ENCODE data around the gene INSR.
"Not testable (repeated sequence)": the region's sequence is repeated elsewhere in the genome, so short reads cannot be mapped to it uniquely, and the experiment has no call there.

Gene INSR

DNA sequence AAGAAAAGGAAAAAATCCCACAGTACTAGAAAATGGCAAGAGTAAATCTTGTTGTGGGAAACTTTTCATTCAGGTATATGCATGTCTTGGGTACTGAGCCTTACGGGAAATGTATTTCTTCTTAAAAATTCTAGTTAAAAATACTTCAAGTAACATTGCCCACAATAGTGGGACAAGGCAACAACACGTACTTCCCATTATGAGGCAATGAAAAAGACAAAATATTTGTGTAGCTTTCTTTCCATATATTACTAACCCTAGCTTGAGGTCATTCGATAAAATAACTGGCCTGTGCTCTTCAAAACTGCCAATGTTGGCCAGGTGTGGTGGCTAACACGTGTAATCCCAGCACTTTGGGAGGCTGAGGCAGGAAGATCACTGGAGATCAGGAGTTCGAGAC, 99.2 kb downstream of the INSR start:
- no peak for DNase-seq (ENCODE audit: low spot score)

DNA sequence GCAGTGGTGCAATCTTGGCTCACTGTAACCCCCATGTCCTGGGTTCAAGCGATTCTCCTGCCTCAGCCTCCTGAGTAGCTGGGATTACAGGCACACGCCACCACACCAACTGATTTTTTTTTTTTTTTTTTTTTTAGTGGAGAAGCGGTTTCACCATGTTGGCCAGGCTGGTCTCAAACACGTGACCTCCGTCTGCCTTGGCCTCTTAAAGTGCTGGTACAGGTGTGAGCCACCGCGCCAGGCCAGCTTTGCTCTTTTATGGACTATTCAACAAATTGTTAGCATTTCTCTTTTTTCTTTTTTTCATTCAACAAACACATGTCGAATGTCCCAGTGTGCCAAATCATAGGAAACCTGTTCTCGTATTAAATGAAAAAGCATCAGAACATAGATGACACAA, 99.6 kb downstream of the INSR start:
- no peak for DNase-seq (ENCODE audit: low spot score)

DNA sequence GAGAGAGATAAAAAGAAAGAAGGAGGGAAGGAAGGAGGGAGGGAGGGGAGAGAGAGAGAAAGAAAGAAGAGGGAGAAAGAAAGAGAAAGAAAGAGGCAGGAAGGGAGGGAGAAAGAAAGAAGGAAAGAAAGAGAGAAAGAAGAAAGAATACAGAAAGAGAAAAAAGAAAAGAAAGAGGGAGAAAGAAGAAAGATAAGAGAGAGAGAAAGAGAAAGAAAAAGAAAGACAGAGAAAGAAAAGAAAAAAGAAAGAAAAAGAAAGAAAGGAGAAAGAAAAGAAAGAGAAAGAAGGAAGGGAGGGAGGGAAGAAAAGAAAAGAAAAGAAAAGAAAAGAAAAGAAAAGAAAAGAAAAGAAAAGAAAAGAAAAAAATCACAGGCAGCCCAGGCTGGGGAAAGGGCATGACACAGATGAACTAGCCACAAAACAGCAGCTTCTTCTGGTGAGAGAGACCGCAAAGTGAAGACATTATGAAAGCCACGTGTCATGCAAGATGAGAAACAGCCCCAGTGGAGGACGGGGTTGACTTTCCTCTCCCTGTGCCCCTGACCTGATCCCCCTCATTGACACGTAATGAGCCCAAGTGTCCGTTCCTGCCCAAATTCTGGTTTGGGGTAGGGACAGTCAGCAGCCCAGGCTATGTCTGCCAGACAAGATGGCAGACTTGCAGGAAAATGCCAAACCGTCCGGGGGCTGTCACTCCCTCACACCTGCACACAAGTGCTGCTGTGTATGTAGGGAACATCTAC, 102.1 kb downstream of the INSR start:
- DNase-seq (ENCODE audit: low spot score), result peak; percentile 66

DNA sequence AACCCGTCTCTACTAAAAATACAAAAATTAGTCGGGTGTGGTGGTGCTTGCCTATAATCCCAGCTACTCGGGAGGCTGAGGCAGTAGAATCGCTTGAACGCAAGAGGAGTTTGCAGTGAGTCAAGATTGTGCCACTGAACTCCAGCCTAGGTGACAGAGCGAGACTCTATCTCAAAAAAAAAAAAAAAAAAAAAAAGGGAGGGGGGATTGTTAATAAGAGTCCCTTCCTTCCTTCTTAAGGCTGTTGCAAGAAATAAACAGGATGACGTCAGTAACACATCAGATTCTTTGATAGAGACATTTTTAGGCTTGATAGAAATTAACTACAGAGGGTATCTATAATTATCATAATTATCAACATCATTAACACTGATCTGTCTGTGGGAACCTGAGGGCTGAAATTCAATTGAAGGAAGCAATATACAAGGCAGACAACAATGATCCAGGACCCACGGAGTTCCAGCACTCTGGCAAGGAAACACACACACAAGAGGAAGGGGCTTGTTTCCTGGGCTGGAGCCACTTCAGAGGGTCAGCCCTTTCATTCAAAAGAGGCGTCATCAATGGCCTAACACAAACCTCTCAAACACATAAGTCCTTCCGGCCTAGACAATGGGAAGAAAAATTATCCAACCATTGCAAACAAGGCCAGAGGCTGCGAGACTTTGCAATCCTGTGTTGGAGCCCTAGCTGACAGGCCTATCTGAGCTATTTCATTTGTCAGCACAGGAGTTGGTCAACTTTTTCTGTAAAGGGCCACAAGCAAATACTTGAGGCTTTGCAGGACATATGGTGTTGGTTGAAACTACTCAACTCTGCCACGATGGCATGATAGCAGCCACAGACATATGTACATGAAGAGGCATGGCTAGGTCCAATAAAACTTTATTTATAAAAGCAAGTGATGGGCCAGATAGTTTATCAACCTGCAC, 105.2 kb downstream of the INSR start:
- no peak for DNase-seq (ENCODE audit: low spot score)

DNA sequence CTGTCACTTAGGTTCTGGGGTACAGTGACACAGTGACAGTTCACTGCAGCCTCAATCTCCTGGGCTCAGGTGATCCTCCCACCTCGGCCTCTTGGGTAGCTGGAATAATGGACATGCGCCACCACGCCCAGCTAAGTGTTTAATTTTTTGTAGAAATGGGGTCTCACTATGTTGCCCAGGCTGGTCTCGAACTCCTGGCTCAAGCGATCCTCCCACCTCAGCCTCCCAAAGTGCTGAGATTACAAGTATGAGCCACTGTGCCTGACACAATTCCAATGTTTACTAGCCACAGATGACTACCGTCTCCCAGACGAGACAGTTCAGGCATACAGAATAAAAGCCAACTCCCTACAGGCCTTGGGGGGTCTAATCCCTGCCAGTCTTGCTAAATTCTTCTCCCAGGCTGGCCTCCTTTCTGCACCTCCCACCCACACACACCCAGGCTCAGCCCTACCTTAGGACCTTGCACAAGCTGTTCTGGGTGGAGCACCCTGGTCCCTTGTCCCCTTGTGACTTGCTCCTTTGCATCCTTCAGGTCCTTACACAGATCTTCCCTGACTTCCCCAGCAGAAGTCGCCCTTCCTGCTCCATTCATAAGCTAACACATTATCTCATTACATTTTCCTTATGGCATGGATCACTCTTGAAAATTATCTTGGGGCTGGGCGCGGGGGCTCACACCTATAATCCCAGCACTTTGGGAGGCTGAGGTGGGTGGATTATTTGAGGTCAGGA, 106.4 kb downstream of the INSR start:
- DNase-seq (ENCODE audit: low spot score), result no peak

DNA sequence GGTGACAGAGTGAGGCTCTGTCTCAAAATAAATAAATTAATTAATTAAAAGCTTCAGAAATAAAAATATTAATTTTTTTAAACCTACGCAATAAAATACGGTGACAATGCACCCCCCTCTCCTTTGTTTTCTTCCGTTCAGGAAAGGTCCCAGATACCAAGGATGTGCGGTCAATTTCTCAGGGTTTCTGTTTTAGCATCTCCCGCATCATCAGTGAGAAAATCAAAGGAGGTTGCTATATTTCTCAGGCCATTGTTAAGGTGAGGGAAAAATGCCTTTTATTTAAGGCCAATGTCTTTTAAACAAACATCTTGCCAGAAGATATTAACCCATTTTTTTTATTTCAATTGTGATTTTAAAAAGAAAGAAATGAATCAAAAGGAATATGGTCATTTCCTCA, 111.7 kb downstream of the INSR start:
- no peak for DNase-seq (ENCODE audit: low spot score)

DNA sequence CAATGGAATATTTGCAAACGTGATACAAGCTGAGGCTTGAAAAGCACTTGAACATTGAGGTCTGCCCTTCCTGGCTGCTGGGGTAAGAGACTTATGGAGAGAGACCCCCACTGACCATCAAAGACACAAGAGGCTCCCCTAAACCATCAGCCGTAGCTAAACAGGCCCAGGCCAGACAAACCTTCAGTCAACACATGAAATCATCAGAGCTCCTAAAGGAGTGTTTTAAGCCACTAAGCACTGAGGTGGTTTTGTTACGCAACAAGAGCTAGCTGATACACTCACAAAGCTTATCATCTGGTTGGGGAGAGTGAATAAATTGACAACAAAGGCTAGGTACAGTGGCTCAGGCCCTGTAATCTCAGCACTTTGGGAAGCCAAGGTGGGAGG, 114.3 kb downstream of the INSR start:
- DNase-seq (ENCODE audit: low spot score), result no peak

DNA sequence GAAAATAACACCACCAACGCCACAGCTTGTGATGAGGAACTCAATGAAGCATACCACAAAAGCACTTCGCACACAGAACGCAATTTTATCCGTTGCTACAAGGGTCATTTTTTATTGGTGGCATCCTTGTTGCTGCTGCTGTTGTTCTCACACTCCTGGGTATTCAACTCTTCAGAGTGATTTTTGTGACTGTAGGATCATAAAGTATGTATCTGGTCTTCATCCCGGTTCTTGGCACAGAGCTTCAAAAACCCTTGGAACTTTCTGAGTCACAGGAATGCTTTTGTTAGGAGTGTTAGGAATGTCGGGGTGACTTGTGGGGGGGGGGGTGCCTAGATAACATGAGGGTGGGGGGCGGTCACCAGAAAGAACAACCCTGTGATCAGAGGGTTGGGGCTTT, 116.3 kb downstream of the INSR start:
- DNase-seq (ENCODE audit: low spot score), result no peak

DNA sequence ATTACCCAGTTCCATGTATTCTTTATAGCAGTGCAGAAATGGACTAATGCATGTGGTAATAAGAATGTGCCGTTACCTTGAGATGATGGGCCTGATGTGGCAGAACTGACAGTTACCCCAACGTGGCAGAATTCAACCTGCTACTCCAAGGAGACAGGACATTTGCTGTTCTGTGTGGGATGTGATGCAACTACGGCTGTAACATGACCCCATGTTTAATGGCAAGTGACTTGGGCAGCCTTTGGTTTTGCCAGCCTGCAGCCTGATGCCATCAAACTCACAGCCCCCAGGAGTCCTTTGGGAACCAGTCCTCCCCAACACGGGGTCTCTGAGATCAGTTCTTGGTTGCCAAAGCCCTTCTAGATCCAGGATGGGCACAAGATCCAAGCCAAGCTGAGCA, 117.4 kb downstream of the INSR start:
- no peak for DNase-seq (ENCODE audit: low spot score)

DNA sequence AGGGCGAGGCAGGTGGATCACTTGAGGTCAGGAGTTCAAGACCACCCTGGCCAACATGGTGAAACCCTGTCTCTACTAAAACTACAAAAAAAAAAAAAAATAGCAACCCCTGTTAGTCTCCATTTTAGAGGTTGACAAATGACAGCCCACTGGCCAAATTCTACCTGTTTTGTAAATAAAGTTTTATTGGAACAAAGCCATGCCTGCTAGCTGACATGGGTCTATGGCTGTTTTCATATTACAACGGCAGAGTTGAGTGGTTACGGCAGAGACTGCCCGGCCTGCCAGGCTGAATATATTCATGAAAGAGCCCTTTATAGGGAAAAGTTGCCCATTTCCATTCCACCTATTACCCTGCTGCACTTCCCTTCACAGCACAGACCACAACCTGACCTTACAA, 121.4 kb downstream of the INSR start:
- DNase-seq (ENCODE audit: low spot score), result no peak

DNA sequence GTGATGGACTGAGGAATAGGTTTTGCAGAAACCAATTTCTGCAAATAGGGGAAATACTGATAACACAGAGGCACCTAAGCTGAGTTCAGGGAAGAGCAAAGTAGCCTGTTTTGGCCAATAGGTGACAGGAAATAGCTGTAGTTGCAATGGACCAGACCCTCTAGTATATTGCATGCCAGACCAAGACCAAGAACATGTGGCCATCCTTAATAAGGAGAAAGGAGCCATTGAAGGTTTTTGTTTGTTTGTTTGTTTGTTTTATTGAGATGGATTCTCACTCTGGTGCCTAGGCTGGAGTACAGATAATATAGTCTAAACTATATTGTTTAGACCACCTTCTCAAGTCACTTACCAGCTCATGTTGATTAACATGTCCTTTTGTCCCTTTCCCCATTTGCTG, 123.2 kb downstream of the INSR start:
- DNase-seq (ENCODE audit: low spot score), result no peak

DNA sequence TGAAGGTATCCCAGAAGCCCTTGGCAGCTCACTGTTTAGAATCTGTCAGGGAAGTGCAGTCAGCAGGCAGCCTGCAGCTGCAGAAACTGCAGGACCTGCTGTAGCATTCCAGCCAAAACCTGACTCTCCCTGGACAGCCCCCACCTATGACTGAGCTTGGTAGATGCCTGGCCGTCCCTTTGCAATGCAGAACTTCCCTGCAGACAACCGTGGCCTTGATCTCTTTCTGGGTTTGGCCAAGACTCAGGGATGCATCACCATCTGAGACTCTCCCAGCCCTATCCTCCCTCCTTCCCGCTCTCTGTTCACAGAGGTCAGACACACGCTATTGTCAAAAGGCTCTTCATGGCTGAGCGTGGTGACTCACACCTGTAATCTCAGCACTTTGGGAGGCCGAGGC, 125.3 kb downstream of the INSR start:
- no peak for DNase-seq (ENCODE audit: low spot score)

DNA sequence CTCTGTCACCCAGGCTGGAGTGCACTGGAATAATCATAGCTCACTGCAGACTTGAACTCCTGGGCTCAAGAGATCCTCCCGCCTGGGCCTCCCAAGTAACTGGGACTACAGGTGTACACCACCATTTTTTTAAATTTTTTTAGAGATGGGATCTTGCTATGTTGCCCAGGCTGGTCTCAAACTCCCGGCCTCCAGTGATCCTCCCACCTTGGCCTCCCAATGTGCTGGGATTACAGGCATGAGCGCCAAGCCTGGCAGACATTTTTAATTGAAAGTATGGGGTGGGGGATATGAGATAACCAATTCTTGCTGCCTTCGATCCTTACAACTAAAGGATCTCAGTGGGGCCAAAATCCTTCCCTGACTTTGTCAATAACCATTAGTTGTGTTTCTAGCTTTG, 132.9 kb downstream of the INSR start:
- no peak for DNase-seq (ENCODE audit: low spot score)

DNA sequence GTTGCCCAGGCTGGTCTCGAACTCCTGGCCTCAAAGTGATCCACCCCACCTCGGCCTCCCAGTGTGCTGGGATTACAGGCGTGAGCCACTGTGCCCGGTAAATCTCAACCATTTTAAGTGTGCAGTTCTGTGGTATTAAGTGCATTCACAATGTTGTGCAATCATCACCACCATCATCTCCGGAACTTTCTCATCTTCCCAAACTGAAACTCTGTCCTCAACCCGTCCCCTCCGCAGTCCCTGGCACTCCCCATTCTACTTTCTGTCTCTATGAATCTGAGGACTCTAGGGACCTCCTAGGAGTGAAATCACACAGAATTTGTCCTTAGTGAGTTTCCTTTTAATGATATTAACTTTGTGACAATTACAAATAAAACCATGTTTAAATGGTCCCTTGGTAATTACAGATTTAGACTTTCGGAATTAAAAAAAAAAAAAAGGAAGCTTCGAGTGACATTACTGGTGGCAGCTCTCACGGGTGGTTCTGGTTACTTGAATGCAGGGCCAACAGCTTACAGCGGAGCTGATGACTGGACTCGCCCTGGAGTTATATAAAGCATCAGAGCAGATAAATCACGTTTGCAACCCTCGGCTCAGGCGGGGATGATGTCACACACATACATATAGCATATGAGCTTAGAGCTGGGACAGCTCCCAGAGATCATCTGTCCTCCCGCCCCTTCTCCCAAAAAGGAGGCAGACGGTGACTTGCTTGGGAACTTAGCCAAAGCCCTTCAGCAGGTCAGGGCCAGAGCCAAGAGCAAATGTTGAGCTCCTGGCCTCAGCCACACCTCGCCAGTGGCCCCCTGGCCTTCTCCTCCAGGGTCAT, 134.9 kb downstream of the INSR start:
- no peak for DNase-seq (ENCODE audit: low spot score)

DNA sequence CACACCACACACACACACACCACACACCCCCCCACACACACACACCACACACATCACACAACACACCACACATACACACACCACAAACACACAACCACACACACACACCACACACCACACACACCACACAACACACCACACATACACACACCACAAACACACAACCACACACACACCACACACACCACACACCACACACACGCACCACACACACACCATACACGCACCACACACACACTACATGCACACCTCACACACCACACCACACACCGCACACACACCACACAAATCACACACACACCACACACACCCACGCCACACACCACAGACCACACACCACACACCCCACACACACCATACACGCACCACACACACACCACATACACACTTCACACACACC, 141.2 kb downstream of the INSR start:
- DNase-seq (ENCODE audit: low spot score), result no peak

DNA sequence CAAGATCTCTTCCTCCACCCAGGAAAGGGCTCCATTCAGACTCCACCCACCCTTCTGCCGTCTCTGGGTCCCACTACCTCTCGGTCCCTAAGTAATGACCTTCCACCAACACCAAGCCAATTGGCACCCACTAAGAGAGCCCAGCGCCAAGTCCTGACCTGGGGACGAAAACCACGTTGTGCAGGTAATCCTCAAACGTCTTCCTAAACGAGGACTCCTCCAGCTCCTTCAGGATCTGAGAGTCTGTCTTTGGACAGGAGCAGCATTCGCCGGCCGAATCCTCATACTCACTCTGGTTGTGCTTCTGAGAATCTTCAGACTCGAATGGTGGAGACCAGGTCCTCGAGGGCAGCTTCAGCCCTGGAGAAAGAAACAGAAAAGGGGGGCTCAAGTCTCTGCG, 141.6 kb downstream of the INSR start:
- DNase-seq (ENCODE audit: low spot score), result peak; percentile 33

DNA sequence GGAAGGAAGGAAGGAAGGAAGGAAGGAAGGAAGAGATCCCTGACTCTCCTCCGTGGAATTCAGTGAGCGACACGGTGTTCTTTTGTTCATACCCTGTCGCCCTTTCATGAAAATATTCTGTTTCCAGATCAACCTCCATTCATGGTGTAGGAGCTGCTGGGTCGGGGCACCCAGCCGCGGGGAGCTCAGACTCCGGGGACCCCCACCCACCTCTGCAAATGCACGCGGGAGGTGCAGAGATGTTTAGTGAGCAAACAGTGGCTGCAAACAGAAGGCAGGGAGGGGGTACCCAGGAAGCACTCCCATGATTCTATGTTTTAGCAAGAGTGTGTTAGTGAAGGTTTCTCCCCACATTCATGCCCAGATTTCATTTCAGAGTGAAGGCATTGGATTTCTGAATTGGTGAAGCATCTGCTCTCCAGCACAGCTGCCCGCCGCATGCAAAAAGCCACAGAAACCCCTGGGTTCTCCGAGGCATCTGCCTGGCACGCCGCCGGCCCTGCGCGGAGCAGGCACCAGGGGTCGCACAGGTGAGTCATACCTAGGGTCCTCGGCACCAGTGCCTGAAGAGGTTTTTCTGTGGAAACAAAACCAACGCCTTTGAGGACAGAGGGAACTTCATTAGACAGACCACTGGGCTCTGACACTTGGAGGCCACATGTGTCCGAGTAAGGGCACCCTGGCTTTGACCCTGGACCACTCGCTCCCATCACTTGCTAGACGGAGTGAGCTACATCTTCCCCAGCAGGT, 144.1 kb downstream of the INSR start:
- DNase-seq (ENCODE audit: low spot score), result peak; percentile 22

DNA sequence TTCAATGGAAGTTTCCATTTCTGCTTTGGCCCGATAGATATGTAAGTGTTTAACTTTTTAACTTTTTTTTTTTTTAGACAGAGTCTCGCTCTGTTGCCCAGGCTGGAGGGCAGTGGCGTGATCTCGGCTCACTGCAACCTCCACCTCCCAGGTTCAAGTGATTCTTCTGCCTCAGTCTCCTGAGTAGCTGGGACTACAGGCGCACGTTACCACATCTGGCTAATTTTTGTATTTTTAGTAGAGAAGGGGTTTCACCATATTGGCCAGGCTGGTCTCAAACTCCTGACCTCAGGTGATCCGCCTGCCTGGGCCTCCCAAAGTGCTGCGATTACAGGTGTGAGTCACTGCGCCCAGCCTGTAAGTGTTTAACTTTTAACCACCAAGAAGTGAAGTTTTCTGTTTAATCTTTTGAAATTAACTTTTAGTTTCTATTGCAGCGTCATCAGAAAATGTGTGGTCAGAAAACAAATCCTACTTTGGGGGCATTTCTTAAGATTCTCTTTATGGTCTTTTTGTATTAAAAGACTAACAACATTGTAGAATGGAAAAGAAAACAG, 147.0 kb downstream of the INSR start:
- DNase-seq (ENCODE audit: low spot score), result not testable (repeated sequence)

DNA sequence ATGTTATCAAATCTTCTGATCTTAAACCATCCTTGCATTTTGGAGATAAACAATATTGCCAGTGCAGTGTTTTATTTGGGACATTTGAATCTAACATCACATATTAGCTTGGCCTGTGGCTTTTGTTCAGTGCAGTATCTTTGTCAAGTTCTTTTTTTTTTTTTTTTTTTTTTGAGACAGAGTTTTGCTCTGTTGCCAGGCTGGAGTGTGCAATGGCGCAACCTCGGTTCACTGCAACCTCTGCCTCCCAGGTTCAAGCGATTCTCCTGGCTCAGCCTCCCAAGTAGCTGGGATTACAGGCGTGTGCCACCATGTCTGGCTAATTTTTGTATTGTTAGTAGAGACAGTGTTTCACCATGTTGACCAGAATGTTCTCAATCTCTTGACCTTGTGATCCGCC, 148.1 kb downstream of the INSR start:
- not testable (repeated sequence) for DNase-seq (ENCODE audit: low spot score)

DNA sequence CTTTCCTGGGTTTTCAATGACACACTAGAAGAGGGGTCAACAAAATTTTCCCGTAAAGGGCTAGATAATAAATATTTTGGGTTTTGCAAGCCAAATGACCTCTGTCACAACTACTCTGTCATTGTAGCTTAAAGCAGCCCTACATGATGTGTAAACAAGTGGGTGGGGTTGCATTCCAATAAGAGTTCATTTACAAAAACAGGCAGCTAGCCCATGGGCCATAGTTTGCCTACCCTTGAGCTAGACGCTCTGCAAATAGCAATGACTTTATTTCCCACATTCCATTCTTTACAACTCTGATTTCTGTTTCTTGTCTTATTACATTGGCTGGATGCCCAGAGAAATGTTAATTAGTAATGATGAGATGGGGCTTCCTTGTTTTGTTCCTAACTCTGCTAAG, 148.7 kb downstream of the INSR start:
- DNase-seq (ENCODE audit: low spot score), result no peak

DNA sequence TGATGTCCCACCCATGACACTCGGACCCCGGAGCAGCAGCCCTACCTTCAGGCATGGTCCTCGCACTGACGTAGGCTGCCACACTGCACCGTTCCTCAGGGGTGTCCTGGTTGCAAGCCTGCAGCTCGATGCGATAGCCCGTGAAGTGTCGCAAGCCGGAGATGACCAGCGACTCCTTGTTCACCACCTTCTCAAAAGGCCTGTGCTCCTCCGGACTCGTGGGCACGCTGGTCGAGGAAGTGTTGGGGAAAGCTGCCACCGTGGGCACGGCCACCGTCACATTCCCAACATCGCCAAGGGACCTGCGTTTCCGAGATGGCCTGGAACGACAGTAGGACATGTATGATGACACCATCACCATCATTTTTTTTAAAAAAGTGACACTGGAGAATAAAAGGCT, 151.4 kb downstream of the INSR start:
- DNase-seq (ENCODE audit: low spot score), result no peak

All from NAMALWA (cell line).